GM19025 (cell line): ENCODE results near the gene IQUB.
A peak's percentile ranks its signal among the peaks of the same experiment; 100 is the strongest.
"Not testable (repeated sequence)": the region's sequence is repeated elsewhere in the genome, so short reads cannot be mapped to it uniquely, and the experiment has no call there.

ENCODE experiments used
- ATAC-seq: cut with Tn5 transposase; IDR thresholded peaks from one replicate; pipeline ENCODE4 v1.9.1; 2021; ENCODE audit warnings: mild to moderate bottlenecking, low read depth, moderate library complexity; ENCODE audit not compliant: unreplicated experiment

The IQUB gene

DNA sequence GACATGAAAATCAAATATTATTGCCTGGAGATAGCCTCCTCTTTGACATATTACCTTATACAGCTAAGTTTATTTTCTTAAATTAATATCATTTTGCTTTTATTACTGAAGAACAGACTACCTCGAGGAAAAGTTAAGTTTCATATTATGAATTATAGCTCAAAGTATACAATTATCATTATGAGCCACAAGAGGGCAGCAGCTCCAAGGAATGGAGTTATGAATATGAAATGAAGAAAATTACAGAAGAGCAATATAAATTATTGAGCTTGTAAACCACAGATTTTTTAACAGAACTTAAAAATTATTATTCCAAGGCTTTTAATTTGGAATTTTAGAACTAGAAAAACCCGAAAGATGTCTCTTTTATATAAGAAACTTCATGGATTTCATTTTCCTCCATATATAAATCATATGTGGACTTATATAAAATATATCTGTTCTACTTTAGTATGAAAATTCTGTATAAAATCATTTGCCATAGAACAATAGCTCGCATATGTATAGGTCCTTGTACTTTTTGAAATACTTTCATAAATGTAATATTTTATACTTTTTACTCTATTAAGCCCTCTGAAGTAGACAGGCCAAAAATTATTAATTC, 40.1 kb downstream of the IQUB start:
- ATAC-seq = no peak

GRCh38 chr7:123492485-123492884, 41.9 kb downstream of the IQUB start:
- peak; percentile 75 for ATAC-seq

GRCh38 chr7:123485721-123486120, 48.7 kb downstream of the IQUB start:
- ATAC-seq = no peak

DNA sequence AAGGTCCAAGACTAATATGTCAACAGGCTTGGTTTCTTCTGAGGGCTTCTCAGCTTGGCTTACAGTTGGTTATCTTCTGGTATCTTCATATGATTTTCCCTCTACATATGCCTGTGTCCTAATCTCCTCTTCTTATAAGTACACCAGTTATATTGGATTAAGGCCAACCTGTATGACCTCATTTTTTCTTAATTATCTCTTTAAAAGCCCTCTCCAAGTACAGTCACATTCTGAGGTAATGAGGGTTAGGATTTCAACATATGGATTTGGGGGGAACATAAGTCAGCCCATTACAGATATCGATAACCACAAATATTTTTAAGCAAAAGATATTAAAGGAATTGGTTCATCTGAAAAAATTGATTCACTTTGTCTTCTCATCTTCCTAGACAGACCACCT, 49.2 kb downstream of the IQUB start:
- no peak for ATAC-seq

GRCh38 chr7:123484199-123484598, 50.2 kb downstream of the IQUB start:
- ATAC-seq = no peak

DNA sequence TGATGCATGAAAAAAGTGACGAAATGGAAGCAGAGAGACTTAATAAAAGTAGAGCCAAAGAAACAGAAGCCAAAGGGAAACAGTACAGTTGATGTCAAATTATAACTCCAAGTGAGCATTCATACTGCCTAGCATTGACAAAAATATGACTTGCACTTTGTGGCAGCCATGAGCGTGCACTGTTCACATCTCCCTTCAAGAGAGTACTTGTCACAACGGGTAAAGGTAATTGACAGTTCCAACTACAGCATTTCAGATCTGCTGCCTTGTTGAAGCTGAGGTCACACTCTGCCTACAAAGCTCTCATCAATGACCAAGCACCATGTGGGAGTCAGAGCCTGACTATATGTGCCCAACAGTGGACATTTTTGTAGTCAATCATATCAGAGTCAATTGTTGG, 54.3 kb downstream of the IQUB start:
- ATAC-seq = no peak

DNA sequence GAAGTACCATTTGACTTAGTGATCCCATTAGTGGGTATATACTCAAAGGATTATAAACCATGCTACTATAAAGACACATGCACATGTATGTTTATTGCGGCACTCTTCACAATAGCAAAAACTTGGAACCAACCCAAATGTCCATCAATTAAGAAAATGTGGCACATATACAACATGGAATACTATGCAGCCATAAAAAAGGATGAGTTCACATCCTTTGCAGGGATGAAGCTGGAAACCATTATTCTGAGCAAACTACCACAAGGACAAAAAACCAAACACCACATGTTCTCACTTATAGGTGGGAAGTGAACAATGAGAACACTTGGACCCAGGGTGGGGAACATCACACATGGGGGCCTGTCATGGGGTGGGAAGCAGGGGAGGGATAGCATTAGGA, 56.3 kb downstream of the IQUB start:
- ATAC-seq = not testable (repeated sequence)

- ATAC-seq = no peak
Measured at GRCh38 chr7:123472750-123473445, 61.5 kb downstream of the IQUB start.

GRCh38 chr7:123472327-123472726, 62.1 kb downstream of the IQUB start:
- no peak for ATAC-seq

DNA sequence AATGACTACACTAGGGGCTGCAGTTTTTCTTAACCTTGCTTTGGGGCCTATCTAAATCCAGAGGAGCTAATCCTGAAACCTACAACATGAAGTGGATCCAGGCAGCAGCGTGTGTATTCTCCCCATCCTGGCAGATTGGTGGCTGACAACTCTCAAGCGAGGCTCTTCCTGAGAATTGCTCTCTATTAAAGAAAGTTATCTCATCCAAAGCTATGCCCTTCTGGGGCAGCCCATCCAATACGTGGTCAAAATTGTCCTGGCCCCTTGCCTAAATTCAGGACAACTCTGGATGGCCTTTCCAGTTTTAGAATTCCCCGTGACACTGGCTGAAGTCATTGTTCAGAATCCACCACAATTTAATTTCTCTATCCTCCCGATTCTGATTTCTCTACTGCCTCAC, 66.1 kb downstream of the IQUB start:
- no peak for ATAC-seq

DNA sequence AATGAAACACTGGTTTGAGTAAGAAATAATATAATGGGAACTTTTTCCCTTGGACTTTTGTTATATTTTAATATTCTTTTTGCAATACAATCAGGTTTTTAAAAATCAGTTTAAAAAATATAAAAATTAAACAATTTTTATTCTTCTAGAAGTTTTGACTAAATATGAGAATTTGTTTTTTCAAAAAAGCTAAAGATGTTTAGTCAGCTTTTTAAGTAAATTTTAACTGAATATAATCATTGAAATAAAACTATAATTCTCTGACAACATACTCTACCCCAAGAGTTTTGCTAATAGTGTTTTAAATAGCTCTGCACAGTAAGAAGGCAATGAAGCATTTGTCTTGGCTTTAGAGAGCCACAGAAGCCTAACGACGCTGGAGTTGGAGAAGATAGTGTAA, 70.5 kb downstream of the IQUB start:
- no peak for ATAC-seq

- no peak for ATAC-seq
Measured at GRCh38 chr7:123460616-123461015, 73.8 kb downstream of the IQUB start.

- no peak for ATAC-seq
Measured at GRCh38 chr7:123455965-123456470, 78.4 kb downstream of the IQUB start.

- ATAC-seq = no peak
Measured at GRCh38 chr7:123440101-123440548, 94.3 kb downstream of the IQUB start.

DNA sequence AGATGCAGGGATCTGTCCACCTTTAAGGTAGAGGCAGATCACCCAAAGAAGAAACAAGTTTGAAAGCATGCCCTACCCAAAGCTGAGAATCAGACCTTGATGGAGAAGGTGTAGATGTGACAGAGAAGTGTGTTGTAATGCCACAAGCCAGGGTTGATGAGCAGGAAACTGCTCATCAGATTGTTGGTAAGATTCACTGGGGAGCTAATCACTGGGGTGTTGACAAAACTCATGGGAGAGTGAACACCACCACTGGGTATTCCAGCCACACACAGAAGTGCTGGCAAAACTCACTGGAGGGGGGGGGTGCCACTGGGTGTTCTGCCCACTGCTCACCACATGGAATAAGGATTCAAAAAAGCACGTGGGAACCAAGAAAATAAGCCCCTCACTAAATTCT, 95.2 kb downstream of the IQUB start:
- no peak for ATAC-seq

- no peak for ATAC-seq
Measured at GRCh38 chr7:123437447-123437995, 96.9 kb downstream of the IQUB start.

DNA sequence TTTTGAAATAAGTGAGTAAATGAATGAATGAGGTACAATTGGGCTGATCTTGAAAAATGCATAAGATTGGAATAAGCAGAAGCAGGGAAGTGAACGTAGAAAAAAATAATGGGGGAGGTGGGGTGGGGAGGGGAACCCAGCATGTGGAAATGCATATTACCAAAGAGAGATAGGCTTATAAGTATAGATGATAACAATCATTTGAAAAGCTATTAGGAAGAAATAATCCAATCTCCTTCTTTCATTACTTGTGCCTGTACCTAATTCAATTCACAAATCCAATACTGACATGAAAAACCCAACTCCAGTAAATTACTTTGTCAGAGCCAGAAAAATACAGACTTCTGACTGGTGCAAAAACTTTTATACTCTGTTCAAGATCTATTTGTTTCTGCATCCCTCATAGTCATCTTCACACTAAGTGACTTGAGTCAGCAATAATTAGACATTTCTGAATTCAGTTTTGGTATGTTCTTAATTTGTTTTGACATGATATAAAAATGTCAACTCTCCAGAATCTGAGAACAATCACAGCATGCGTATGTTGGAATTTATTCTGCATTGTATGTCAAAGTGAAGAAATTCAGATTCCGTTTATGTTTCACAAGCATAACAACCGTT, 99.2 kb downstream of the IQUB start:
- no peak for ATAC-seq

GRCh38 chr7:123433665-123434064, 100.7 kb downstream of the IQUB start:
- no peak for ATAC-seq

GRCh38 chr7:123432601-123433000, 101.8 kb downstream of the IQUB start:
- ATAC-seq = no peak

DNA sequence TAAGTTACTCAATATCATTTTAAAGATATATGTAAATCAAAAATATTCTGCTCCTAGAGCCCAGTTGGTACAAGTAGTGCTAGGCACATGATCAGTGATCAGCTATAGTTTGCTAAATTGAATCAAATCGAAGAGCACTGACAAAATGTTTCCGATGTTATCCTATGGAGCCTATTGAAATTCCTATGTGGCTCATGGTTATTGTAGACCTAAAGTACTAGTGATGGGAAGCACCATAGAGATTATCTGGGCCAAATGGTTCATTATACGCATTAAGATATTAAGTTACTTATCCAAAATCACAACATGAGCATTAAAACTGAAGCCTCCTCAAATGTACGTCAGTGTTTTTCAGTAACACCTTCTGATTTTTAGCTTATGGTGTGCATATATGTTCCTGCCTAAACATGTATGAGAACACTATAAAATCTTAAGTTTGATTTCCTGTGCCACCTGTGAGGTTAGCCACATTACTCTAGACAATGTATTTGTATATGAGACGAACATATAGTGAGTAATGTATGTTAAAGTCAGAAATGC, 103.2 kb downstream of the IQUB start:
- ATAC-seq = no peak

DNA sequence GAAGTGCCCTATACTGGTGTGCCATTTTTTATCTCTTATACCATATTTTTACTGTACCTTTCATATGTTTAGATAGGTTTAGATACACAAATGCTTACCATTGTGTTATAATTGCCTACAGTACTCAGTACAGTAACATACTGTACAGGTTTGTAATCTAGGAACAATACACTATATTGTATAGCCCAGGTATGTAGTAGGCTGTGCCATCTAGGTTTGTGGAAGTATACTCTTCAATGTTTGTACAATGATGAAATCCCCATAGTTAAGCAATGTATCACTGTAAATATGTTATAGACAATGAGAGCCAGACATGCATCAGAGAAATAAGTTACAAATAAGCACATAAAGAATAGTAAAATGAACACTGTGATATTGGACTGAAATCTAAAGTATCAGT, 109.1 kb downstream of the IQUB start:
- no peak for ATAC-seq
